ENCODE measurements around the gene ALDH3B1.

GRCh38 chr11:68042219-68043028 lies 32.3 kb downstream of the ALDH3B1 start:
- TF ChIP-seq CTCF (IDR thresholded peaks at IDR 0.05) (no peak), POLR2A (IDR thresholded peaks at IDR 0.05) (no peak)

Measured in body of pancreas (tissue), 4 donors.